CD4-positive, alpha-beta T cell treated with Interleukin-12 subunit alpha and Interleukin-12 subunit beta, for 1 hour (primary cell): ENCODE results near the gene OR51F1.
"Not testable (repeated sequence)": the region's sequence is repeated elsewhere in the genome, so short reads cannot be mapped to it uniquely, and the experiment has no call there.

ENCODE experiments used
- DNase-seq: peaks from one replicate; pipeline ENCODE4 v3.0.0-alpha.2; 2020

The OR51F1 gene

GRCh38 chr11:4769838-4770237 is at the start of gene OR51F1:
Gene OR51F1 (minus strand): TSS chr11:4769938. CDS start chr11:4769938, 0 bp downstream.
- no peak for DNase-seq

DNA sequence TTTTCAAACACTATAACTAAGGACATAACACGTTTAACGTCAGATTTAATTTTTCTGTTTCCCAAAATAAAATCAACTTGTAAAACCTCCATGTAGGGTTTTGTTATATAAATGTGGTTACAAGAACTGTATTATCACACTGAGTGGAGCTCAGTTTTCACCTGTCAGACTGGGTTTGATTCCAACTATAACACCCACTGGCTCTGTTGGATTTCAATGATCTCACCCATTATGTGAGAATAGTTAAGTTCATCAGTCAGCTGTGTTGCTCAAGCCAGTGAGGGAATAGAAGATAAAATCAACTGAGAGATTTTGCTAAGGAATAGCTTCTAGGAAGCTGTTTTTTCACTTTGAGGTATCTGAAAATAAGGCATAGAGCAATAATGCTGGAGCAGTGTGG is 39.5 kb upstream of the OR51F1 start:
- DNase-seq, result no peak

DNA sequence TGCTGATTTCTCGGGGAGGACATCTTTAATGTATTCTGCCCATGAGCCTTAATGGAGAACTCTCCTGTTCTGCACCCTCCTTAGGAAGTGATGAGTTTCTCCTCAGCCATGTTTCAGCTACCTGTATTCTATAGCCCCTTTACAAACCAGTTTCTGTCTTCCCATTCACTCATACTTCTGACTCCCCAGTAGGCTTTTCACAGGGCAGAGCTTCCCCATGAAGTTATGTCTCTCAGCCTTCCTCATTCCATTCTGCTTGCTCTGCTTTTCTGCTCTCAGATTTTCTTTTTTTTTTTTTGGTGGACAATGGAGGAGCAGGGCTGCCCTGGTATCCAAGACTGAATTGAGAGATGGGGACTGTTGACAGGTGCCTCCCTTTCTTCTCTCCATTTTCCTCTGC is 38.7 kb upstream of the OR51F1 start:
- DNase-seq, result no peak

DNA sequence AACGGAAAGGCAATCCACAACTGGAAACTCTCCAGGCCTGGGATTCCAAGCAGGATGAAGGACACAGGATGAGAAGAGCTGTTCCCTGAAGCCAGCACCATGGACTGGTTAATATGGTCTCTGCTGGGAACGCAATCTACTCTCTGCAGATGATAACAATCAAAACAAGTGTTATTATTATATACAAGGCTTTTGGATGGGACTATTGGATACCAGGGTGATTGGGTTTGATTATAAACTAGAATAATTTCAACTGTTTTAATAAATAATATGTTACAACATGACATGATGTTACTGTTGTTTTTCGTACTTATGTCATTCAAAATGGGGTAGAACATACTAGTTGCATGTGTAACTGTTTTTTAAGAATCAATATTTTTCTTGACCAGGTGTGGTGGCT is 34.5 kb upstream of the OR51F1 start, which contains the start of gene OR52R1:
OR52R1 (minus strand) TSS at position 101 of the 400 bp plus-strand sequence; CDS start at position 101, 0 bp downstream.
- DNase-seq, result no peak

DNA sequence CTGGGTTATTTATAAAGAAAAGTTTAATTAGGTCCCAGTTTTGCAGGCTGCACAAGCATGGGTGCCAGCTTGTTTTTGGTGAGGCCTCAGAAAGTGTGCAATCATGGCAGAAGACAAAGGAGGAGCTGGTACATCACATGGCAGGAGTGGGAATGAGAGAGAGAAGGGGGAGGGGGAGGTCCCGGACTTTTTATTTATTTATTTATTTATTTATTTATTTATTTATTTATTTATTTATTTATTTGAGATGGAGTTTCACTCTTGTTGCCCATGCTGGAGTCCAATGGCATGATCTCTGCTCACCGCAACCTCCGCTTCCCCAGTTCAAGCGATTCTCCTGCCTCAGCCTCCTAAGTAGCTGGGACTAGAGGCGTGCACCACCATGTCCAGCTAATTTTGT is 31.6 kb upstream of the OR51F1 start:
- DNase-seq, result not testable (repeated sequence)

- DNase-seq, result no peak
These were observed 28.9 kb upstream of the OR51F1 start for GRCh38 chr11:4798427-4799183.

DNA sequence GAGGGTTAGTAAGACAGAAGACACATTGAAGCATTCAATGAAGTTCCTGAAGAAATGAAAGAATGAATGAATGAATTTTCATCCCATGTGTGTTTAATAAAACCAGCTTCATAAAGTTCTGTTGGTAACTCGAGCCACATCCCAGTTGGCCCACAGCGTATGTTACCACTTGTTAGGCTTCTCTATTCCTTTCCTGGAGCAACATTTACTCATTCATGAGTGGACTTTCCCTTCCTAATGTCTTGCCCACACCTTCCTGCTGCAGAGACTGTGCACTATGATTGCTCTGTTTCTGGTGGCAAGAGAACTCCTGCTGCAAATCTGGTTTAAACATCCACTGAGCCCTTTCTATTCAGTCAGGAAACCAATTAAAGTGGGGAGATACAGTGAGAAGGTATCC is 27.5 kb upstream of the OR51F1 start:
- no peak for DNase-seq

GRCh38 chr11:4782454-4782853 is 12.7 kb upstream of the OR51F1 start:
- DNase-seq, result no peak

GRCh38 chr11:4768094-4768493 is 1.6 kb downstream of the OR51F1 start:
- DNase-seq, result no peak

- no peak for DNase-seq
These were observed 3.2 kb downstream of the OR51F1 start for GRCh38 chr11:4766420-4767043.

GRCh38 chr11:4763096-4763495 is 6.6 kb downstream of the OR51F1 start:
- DNase-seq, result no peak

DNA sequence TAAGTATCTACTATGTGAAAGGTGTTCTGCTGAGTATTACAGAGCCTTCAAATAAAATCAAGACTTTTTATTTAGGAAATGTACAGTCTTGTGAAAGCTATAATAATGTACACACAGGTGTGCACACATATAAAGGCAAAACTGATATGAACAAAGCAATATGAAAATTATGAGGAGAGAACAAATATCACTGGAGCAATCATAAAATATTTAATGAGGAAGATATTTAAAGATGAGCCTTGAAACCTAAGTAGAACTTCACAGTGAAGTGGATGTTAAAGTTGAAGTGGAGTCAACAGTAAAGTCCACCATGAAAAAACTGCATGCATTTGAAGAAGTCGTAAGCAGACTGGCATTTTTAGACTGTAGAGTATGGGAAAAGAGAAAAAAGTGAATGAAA is 18.5 kb downstream of the OR51F1 start:
- no peak for DNase-seq

DNA sequence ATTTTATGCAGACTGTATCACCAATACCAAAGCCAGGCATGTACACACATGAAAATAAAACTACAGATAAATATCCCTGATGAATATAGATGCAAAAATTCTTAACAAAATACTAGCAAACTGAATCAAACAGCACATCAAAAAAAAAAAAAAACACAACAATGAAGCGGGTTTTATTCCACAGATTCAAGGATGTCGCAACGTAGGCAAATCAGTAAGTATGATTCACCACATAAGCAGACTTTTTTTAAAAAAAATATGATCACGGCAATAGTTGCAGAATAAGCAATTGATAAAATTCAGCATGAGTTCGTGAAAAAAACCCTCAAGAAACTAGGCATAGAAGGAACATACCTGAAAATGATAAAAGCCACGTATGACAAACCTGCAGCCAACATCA is 21.3 kb downstream of the OR51F1 start:
- DNase-seq, result no peak

GRCh38 chr11:4740735-4741134 is 29.0 kb downstream of the OR51F1 start:
- DNase-seq, result no peak

- DNase-seq, result no peak
These were observed 42.6 kb downstream of the OR51F1 start for GRCh38 chr11:4727171-4727570.

DNA sequence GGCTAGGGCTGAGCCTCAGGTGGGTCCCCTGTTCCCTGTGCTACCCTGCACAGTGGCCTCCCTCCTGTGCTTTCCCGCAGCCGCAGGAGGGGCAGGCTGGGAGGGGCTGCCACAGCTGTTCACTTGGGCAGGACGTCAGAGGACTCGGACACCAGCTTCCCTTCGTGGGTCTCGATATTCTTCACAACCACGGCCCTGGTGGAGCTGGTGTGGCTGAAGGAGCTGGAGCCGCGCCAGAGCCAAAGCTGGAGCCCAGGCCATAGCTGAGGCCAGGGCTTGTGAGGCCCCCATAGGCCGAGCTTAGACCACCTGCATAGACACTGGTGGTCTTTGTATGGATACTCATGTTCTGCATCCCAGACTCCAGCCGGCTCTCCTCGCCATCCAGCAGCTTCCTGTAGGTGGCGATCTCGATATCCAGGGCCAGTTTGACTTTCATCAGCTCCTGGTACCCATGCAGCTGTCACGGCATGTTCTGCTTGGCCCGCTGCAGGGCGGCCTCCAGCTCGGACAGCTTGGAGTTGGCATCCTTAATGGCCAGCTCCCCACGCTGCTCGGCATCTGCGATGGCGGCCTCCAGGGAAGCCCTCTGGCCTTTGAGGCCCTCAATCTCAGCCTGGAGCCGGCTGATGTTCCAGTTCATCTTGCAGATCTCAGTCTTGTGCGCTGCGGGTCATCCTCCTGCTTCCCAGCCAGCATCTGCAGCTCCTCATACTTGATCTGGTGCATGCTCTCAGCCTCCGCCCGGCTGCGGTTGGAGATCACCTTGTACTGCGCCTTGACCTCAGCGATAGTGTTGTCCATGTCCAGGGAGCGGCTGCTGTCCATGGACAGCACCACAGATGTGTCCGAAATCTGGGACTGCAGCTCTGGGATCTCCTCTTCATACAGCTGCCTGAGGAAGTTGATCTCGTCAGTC is 46.9 kb downstream of the OR51F1 start:
- not testable (repeated sequence) for DNase-seq
